ENCODE data around the gene HELZ2.
"Not testable (repeated sequence)": the region's sequence is repeated elsewhere in the genome, so short reads cannot be mapped to it uniquely, and the experiment has no call there.

Gene HELZ2

GRCh38 chr20:63606686-63607085, 32.6 kb upstream of the HELZ2 start:
- DNase-seq (ENCODE audit: low read depth in 1 of 2, low spot score in 1 of 2): peak in 1 of 2 experiments; percentile 24
- TF ChIP-seq POLR2AphosphoS5 (IDR thresholded peaks at IDR 0.05; ENCODE audit: low read depth) (no peak), REST (IDR thresholded peaks at IDR 0.05; ENCODE audit: insufficient replicate concordance, low read depth) (no peak), GABPA (IDR thresholded peaks at IDR 0.05; ENCODE audit: low read depth) (no peak), SPI1 (IDR thresholded peaks at IDR 0.05; ENCODE audit: borderline replicate concordance, low read depth) (no peak), CTCF (IDR thresholded peaks at IDR 0.05; ENCODE audit: insufficient read depth, low read length) (no peak)
- Histone ChIP-seq H3K27me3 (ENCODE audit: insufficient read depth, poor library complexity, severe bottlenecking) (no peaks in the 10 kb centered on the region), H3K27ac (replicated peaks) (no peak overlapping the region; the same call in 1 of the 2 replicates), H3K4me3 (replicated peaks; ENCODE audit: insufficient read depth, low read length) (no peak overlapping the region)

GRCh38 chr20:63602321-63602720, 28.3 kb upstream of the HELZ2 start:
- Histone ChIP-seq H3K27me3 (ENCODE audit: insufficient read depth, poor library complexity, severe bottlenecking) (no peaks in the 10 kb centered on the region), H3K27ac (replicated peaks) (no peak overlapping the region), H3K4me3 (replicated peaks; ENCODE audit: insufficient read depth, low read length) (no peak overlapping the region)
- peak in 1 of 2 experiments; percentile 27 for DNase-seq (ENCODE audit: low read depth in 1 of 2, low spot score in 1 of 2)
- TF ChIP-seq CTCF (IDR thresholded peaks at IDR 0.05; ENCODE audit: insufficient read depth, low read length) (no peak), SPI1 (IDR thresholded peaks at IDR 0.05; ENCODE audit: borderline replicate concordance, low read depth) (peak; percentile 96), POLR2AphosphoS5 (IDR thresholded peaks at IDR 0.05; ENCODE audit: low read depth) (no peak)

GRCh38 chr20:63601679-63602078, 27.6 kb upstream of the HELZ2 start:
- not testable (repeated sequence) for DNase-seq (ENCODE audit: low read depth in 1 of 2, low spot score in 1 of 2); H3K27ac ChIP-seq (replicated peaks); H3K4me3 ChIP-seq (replicated peaks; ENCODE audit: insufficient read depth, low read length); H3K27me3 ChIP-seq (ENCODE audit: insufficient read depth, poor library complexity, severe bottlenecking)
- TF ChIP-seq POLR2AphosphoS5 (IDR thresholded peaks at IDR 0.05; ENCODE audit: low read depth): peak; percentile 27; the same call in 1 of the 2 replicates

GRCh38 chr20:63599396-63600050, 25.5 kb upstream of the HELZ2 start:
- Histone ChIP-seq H3K27ac (replicated peaks) (no peak overlapping the region), H3K27me3 (ENCODE audit: insufficient read depth, poor library complexity, severe bottlenecking) (no peaks in the 10 kb centered on the region), H3K4me3 (replicated peaks; ENCODE audit: insufficient read depth, low read length) (no peak overlapping the region)
- no peak for TF ChIP-seq REST (IDR thresholded peaks at IDR 0.05; ENCODE audit: insufficient replicate concordance, low read depth)
- no peak for TF ChIP-seq GABPA (IDR thresholded peaks at IDR 0.05; ENCODE audit: low read depth)
- TF ChIP-seq POLR2AphosphoS5 (IDR thresholded peaks at IDR 0.05; ENCODE audit: low read depth): no peak
- no peak for TF ChIP-seq SPI1 (IDR thresholded peaks at IDR 0.05; ENCODE audit: borderline replicate concordance, low read depth)
- TF ChIP-seq CTCF (IDR thresholded peaks at IDR 0.05; ENCODE audit: insufficient read depth, low read length): no peak
- DNase-seq (ENCODE audit: low read depth in 1 of 2, low spot score in 1 of 2): no peak
